CD4-positive, alpha-beta T cell treated with Interleukin-1 beta for 1 hour (primary cell): ENCODE data around the gene ASXL1.

Experiments
- DNase-seq, 2 donors: peaks; one replicate each; pipeline ENCODE4 v3.0.0-alpha.2; 2020 to 2022

The ASXL1 gene

DNA sequence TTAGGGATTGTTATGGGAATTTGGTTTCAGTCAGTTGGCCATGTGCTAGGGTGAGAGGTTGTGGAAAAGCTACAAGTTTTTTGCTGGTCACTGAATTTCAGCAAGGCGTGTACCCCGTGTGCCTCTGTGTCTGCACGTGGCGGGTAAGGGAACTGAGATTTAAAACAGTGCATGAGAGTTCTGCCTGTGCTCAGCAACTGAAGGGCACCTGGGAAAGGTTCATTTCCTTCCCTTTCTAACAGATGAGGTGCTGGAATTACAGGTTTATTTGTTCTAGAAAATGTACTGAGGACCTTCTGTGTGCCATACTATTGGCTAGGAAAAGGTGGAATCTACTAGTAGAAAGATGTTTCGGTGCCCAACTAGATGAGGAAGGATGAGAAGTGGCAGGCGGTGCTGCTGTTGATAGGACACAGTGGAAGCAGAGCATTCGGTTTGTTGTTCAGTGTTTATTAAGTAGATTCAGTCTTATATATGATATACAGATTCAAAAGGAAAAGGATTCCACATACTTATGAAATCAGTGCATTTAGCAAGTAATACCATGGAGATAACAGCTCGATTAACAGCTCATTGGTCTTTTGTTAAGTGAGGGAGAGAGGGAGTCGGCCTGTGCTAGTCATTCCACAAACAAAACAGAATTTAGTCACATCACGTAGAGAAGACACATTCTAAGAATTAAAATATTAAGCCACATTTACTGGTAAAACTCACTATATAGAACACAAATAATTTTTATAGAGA is 84.7 kb downstream of the ASXL1 start:
- DNase-seq = no peak

DNA sequence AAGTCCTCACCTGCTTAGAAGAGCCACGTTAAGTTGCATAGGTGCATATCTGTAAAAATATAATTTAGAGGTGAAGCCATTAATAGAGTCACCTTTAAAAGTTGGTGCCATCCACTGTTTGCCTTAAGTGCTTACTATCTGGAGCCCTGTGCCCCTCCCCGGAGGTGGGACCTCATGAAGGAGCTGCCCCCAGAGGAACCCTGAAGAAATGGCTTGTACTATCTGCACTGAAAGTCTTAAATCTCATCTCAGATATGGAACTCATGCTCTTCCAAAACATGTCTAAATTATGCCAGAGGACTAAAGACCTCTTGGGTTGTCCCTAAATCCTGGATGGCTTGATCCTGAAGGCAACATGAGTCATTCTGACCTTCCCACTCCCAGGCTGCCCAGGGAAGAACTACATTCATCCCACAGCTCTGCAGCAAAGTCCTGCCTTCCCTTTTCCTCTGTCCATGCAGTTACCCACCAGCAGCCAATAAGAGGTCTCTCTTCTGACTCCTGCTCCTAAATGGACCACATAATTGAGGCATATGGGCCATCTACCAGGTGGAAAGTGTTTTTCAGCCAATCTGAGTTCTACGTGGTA is 85.3 kb downstream of the ASXL1 start:
- DNase-seq = no peak

DNA sequence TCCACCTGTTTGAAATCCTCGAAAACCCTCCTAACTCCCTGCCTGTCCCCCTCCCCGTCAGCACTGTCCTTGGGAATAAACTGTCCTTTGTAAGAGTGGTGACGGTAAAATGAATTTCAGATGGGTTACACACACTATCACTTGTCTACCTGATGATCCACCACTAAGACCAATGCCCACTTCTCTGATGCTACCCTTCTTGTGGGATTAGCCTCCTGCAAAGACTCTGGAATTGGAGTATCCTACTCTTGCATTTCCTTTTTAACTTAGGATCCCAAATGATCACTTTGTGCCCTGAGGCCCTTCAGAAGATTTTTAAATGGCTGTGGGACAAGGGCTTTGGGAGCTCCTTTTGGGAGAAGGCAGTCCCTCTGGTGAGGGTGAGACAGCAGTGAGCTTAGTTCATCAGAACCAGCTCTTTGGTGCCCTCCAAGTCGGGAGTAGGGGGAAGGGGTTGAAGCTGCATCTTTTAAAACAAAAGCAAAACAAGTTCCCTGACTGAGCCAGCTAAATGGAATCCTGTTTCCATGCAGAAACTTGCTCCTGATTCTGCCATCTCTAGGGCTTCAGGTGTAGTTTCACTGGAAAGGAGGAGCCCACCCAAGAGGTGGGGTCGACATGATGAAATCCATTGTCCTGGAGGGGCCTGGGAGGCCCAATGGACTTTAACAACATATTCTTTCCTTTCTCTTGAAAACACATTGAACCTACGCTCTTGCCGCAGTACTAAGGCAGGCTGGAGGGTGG is 86.5 kb downstream of the ASXL1 start:
- no peak for DNase-seq

DNA sequence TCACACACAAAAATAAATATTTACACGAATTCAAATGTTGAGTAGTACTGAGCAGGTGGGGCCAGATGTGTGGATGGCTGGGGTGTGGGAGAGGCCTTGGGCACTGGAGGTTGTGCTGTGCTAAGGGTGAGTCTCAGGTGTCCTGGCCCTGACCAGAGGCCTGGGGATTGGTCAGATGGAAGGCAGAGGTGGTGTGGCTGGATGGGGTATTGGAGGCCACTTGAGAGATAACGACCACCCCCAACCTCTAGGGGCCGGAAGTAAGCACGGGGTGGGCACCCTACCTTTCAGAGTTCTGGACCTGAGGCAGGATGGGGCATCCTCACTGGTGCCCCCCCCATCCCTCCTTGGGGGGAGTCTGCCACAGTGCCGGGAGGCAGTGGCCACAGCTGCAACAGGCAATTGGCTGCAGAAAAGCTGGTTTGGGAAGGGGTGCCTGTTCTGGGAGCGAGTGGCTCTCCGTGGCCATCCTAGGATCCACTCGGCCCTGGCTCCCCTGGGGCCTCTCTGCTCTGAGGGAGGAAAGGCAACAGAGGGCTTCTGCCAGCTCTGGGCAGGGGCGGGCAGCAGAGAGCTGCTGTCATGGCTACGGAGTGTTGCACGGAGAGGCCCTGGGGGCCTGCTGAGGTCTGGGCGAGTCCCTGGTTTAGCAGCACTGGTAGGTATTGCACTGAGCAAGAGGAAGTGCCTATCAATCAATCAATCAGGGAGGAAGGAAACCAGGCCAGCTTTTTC is 87.6 kb downstream of the ASXL1 start:
- no peak for DNase-seq

DNA sequence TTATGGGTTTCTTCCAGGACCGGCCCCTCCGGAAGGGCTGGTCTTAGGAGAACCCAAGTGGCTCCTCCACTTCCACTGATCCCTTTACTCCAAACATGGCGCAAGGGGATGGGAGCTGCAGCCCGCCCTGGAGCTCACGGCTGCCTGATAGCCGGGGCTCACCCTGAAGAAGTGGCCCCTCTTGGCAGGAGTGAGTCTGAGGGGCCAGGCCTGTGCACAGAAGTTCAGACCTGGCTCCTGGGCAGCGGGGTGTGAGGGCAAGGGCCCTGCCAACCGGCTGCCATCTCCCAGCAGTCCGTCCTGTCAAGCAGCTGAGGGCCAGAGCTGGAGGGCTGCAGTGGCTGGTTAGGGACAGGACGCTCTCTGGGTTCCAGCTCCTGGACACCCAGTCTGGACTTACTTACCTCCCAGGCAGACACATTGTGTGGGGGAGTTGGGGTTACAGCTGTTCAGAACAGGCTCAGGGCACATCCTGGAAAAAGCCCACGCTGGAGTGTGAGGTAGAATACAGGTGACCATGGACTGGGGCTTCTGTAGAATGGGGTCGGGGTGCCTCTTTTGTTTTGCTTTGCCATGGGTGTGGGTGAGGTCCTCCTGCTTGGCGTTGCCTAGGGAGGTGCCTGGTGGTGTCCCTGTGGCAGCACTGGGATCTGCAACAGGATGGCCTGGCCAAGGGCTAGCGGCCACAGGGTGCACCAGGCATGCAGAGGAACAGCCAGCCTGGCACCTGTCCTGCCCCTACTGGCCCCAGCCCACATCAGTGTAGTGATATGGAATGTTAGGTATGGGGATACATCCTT is 88.4 kb downstream of the ASXL1 start:
- no peak for DNase-seq

DNA sequence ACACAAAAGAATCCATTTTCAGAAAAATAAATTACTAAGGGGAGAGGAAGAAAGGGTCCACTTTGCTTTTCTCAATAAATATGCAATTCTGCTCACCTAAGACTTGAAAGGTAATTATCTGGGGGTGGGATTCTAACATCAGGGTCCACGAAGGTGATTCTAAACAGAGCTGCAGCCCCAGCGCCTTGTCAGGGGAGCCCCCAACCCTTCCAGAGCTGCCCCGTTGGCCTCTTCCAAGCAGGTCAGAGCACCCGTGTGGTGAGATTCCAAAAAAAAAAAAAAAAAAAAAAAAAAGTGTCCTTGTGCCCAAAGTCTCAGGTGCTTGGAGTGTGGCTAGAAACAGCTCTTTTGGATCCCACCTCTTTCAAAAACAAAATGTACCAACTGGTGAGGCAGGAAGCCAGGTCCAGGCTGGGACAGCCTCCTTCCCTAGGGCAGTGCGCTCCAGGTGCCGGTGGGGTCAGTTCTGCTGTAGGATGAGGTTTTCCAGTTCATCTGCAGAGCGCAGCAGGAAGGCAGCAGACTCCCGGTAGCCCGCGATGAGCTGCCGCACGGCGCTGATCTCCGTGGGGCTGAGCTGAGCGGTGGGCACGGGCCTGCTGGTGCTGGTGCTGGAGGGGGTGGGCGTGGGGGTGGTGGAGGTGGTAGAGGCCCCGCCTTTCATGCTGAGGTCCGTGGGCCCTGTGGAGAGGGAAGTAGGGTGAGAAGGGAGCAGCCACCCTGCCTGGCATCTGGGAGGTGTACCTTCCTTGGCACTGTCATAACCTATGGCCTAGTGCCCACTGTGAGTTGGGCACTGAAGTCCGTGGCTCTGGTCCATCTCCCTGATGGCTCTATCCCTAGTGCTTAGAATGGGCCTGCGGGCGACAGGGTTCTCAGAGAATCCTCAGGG is 89.3 kb downstream of the ASXL1 start:
- no peak for DNase-seq

DNA sequence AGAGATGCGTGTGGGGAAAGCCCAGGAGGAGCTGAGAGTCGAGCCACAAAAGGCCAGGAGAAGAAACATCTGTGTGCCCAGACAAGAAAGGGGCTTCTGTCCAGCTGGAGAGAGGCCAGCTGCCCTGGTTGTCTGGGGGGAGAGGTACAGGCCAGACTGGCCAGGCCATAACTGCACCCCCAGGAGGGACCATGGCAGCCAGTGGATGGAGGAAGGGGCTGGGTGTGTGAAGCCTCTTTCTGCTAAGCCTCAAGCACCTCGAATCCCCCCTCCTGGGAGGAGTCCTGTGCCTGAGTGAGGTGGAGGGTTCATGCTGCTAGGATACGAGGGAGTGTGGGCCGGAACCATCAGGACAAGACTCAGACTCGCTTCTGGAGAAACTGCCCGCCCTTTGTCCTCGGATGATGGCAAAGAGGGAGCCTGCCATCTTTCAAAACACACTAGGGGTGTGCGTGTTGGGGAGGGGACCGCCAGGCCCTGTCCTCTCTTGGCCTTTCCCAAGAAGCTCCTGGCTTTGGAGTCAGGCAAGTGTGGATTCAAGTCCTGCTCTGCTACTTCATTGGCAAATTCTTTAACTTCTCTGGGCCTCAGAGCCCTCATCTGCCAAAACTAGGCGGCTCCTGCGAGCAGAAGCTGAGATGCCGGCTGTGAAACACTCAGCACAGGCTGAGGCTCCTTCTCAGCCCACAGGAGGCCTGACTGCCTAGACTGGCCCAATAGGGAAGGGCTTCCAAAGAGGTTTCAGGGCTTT is 90.3 kb downstream of the ASXL1 start:
- DNase-seq = no peak

DNA sequence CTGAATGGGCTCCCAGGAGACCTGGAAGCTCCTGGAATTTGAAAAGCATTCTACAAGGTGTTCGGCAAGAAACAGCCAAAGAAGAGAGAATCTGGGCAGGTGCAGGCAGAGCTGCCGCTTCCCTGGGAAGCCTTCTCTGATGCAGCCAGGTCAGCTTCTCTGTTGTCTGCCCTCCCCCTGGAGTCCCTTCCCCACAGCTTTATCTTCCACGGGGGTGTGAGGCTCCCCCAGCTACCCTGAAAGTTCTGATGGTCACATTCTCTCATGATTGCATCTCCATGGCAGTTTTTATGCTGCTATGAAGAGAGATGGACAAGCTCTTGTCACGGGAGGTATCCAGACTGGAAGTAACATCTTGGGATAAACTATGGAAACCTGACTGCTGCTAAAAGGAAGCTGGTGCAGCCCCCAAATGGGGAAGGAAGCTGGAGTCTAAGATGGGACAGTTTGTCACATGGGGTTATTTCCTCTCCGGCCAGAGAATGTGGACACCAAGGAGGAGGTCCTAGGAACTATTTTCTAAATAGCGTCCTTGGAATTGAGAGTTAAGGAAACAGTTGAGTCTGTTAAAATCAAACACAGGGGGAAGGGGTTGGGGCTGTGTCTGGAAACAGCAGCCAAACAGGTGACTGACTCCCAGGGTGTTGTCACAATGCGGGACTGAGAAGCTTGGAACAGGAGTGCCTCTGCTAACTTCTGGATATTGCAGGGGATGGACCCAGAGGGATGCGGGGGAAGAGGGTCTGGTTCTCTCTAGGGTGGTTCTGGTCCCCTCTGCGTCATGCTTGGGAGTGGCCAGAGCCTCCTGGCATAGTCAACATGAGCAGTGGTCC is 91.1 kb downstream of the ASXL1 start:
- no peak for DNase-seq

DNA sequence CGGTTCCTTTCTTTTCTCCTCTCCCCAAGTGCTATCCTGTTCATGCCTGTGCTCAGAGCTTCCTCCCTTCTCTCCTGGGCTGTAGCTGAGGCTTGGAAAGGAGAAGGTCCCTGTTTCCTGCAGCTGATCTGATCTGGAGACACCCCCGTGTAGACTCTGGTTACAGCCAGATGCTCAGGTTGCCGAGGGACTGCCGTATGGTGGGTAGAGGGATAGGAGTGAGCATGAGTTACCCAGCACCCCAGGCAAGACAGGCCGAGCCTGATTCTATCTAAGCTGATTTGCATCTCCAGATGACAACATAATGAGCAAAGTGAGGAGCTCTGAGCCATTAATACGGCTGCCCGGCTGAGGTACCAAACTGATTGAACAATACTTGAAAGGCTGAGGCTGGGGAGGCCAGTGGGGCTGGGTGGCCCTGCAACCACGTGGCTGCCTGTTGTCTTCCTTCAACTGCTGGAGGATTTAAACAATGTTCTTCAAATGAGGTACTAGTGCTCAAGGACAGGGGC is 91.8 kb downstream of the ASXL1 start:
- DNase-seq = no peak

DNA sequence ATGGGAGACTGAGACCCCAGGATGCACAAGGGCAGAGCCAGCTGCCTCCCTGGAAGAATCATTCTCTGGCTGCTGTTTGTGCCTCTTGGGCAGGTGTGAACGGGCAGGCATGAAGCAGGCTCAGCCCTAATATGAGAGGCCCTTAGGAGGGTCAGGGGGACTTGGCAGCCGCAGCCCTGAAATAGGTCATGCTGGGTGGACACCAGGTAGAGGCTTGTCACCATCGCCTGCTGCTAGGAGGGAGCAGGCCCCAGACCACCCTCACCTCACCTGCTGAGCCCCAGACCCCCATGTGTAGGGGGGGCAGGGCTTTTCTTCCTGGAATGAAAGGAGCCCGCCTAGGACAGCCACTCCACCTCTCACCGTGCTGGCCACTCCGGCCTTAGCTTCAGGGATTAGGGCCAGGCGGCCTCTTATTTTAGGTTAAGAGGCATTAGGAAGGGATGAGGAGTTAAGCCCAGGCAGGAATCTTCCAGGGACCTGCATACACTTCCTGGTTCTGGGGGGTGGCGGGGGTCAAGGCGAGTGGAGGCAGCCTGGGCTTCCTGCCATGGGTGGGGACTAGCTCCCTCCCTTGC is 92.4 kb downstream of the ASXL1 start:
- no peak for DNase-seq

DNA sequence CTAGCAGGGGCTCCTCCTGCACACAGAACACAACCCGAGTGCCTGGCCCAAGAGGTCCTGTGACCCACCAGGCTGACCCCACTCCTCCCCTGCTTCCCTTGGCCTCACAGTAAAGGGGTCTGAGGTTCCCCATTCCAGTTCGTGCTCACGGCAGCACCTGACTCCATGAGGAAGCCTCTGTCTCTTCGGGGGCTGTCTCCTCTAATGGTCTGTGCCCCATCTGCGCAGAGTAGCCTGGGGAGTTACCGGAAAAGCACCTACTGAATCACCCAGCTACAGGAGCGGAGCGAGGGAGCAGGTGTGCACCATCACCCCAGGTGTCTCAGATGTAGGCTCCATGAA is 93.2 kb downstream of the ASXL1 start:
- DNase-seq = no peak

DNA sequence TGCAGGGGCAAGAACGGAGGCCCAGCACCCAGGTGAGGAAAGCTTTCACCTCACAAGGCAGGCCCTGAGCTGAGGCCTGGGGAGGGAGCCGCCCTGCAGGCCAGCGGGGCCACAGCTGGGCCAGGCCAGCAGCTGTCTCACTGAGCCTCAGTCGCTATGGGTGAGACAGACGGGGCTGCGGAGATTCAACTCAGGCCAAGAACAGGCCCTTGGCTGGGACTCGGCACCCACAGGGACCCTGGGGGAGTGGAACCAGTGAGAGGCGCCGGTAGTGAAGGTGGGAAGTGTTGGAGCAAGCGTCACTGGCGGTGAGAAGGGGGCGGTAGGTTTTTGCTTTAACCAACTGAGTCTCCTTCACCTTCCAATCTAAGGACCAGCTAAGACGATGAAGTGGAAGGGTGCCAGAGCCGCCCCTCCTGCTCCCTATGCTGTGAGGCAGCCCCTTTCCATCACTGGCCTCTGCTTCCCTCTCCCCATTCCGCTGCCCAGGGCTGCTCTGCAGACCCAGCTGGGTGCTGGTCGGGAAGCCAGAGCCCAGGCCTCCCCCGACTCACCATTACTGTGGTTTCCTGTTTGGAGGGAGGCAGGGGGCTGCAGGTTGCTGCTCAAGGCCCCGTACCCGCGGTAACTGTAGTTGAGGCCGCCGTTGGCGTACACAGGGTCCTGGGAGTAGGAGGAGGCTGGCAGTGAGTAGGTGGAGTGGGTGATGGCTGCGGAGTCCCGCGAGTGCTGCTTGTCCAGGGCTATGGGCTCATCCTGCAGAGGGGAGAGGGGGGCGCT is 93.7 kb downstream of the ASXL1 start:
- no peak for DNase-seq

DNA sequence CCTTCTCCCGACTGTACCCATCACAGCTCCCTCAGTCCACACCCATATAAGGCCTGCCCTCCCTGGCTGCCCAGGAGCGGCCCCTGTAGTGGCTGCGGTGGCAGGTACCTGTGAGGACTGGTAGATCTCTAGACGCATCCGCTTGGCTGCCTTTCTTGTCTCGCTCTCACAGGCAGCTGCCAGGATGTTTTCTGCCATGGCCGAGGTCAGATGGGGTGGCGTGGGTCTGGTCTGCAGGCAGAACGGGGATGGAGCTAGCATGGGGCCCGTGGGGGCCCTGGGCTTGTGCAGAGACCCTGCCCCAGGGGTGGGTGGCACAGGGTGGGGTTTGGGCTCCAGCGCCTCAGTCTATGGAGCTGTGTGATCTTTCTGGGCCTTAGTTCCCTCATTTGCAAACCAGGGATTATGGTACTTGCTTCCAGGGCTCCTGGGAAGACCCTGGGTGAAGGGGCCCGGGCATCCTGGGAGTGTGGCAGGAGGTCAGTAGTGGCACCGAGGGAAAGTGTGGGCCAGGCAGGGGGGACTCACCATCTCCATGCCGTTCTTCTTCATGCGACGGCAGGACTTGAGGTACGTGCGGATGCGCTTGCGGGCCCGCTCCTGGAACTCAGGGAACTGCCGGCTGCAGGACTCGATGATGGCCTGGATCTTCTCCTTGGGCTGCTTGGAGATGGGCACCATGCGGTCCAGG is 94.8 kb downstream of the ASXL1 start:
- no peak for DNase-seq

DNA sequence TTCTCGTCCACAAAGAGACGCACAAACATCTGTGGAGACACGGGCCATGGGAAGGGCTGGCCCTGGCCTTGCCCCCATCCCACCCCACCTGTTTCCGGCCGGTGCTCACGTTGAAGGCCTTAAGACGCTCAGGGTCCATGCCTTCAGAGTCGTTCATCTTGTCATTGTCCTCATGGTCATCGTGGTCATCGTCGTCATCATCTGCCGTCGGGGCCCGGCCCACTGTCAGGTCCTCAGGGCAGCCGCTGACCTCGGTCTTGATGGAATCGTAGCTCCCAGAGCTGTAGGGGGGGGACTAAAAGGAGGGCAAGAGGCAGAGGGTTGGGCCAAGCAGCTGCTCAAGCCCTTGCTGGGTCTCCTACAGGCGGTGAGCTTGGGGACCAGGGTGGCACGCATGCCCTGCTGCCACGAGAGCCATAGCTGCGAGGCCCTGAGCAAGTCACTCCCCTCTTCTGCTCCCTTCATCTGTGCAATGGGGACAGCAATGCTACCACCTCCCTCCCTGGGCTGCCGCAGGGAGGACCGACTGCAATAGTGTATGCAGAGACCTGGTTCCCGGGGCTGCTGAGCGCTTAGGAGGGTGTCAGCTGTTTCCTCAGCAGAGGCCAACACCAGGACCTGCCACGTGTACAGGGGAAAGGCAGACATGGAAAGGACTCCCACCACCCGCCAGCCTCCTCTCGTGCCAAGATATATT is 95.5 kb downstream of the ASXL1 start:
- DNase-seq = no peak

DNA sequence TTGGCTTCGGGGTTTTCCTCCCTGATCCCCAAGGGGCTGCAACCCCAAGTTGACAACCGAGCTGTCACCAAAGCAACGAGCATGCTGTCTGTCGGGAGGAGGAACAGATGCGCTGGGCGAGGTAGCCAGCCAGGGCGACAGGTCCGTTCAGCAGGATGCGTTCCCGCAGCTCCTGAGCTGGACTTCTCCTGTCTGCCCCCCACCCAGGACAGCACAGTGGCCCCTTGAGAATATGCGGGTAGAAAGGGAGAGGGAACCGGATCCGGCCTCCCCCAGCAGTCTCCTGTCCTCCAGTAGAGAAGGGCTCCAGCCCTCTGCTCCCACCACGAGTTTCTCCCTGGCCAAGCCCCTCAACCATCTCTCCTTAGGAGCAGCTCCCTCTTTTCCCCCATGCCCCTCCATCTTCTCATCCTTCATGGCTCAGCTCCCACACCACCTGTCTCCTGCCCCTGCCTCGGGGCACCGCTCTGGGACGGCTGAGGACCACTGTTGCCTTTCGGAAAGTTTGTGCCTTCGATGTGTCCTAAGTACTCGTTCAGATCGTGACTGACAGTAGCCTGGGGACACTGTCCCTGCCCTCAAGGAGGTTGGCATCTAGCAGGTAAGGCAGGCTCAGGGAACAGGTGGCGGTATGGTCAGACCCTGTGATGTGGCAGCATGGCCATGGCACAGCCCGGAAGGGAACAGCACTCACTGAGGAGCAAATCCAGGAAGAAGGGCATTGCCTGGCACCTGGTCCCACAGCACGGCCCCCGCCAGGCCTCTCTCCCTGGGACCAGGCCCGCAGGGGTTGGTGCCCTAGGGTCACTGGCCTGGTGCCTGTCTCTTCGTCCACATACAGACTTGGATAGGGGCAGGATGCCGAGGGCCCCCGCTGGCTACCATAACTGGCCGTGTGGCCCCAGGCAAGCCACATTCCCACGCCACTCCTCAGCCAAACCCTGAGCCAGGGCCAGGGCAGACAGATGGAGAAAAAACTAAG is 96.3 kb downstream of the ASXL1 start:
- no peak for DNase-seq
